HepG2 (cell line): Measurements from ENCODE around the gene FGF21. TPM values are rescaled to one million over a fixed set of nuclear protein-coding genes. Genes with fewer than 3 reads are reported as not detected.

ENCODE experiments used
- ATF7 ChIP-seq, 2 experiments: fragments of 450-650 bp in 1 of 2; sonication (generic) in 1 of 2; formaldehyde crosslinking in 1 of 2; IDR thresholded peaks; 2 replicates each; pipeline versions ENCODE4 v1.4.0 to v1.6.1; 2016 to 2020; ENCODE audit warnings: antibody characterized with exemption in 1 of 2, mild to moderate bottlenecking in 1 of 2, missing genetic modification reagents in 1 of 2
- ELF1 ChIP-seq: sonication (generic); formaldehyde crosslinking; IDR thresholded peaks from 2 replicates; pipeline ENCODE4 v1.4.0; 2020; ENCODE audit warnings: missing genetic modification reagents
- ERF ChIP-seq: IDR thresholded peaks from 2 replicates; pipeline ENCODE4 v1.6.1; 2018; ENCODE audit warnings: missing biosample characterization, missing genetic modification reagents
- FLYWCH1 ChIP-seq: sonication (generic); formaldehyde crosslinking; IDR thresholded peaks from 2 replicates; pipeline ENCODE4 v1.8.1; 2023; ENCODE audit warnings: mild to moderate bottlenecking, missing genetic modification reagents
- GFI1 ChIP-seq: sonication (generic); formaldehyde crosslinking; IDR thresholded peaks from 2 replicates; pipeline ENCODE4 v1.5.0; 2020; ENCODE audit warnings: missing genetic modification reagents, mild to moderate bottlenecking, borderline replicate concordance
- HMGA1 ChIP-seq: sonication (generic); formaldehyde crosslinking; conservative IDR thresholded peaks from 2 replicates; pipeline ENCODE4 v1.4.0; 2020; ENCODE audit warnings: missing genetic modification reagents
- HOXA3 ChIP-seq: sonication (generic); formaldehyde crosslinking; IDR thresholded peaks from 2 replicates; pipeline ENCODE4 v1.5.0; 2020; ENCODE audit warnings: missing genetic modification reagents
- IRX3 ChIP-seq: sonication (generic); formaldehyde crosslinking; IDR thresholded peaks from 2 replicates; pipeline ENCODE4 v1.8.1; 2023; ENCODE audit warnings: mild to moderate bottlenecking, low read depth, missing genetic modification reagents, borderline replicate concordance
- MAZ ChIP-seq, 2 experiments: sonication (generic) in 1 of 2; formaldehyde crosslinking in 1 of 2; IDR thresholded peaks; 2 replicates each; pipeline versions ENCODE4 v1.5.0 to v1.6.1; 2012 to 2020; ENCODE audit warnings: low read depth in 2 of 2, mild to moderate bottlenecking in 2 of 2, borderline replicate concordance in 1 of 2, improper control_type of control experiment in 1 of 2, low read length in 1 of 2, missing genetic modification reagents in 1 of 2, moderate library complexity in 1 of 2
- MLLT10 ChIP-seq: sonication (generic); formaldehyde crosslinking; IDR thresholded peaks from 2 replicates; pipeline ENCODE4 v1.4.0; 2020; ENCODE audit warnings: missing genetic modification reagents
- NR2C2 ChIP-seq: sonication (generic); formaldehyde crosslinking; IDR thresholded peaks from 2 replicates; pipeline ENCODE4 v1.4.0; 2020; ENCODE audit warnings: missing genetic modification reagents, mild to moderate bottlenecking, moderate library complexity, borderline replicate concordance
- SIX1 ChIP-seq: sonication (generic); formaldehyde crosslinking; IDR thresholded peaks from 2 replicates; pipeline ENCODE4 v1.4.0; 2020; ENCODE audit warnings: missing genetic modification reagents, borderline replicate concordance
- SRY ChIP-seq: sonication (generic); formaldehyde crosslinking; IDR thresholded peaks from 2 replicates; pipeline ENCODE4 v1.8.0; 2022; ENCODE audit warnings: mild to moderate bottlenecking, missing genetic modification reagents
- TAF1 ChIP-seq: sonication (generic); formaldehyde crosslinking; IDR thresholded peaks from 2 replicates; pipeline ENCODE4 v1.4.0; 2020; ENCODE audit warnings: missing genetic modification reagents
- TBP ChIP-seq: sonication (generic); formaldehyde crosslinking; IDR thresholded peaks from 2 replicates; pipeline ENCODE4 v1.5.0; 2020; ENCODE audit warnings: missing genetic modification reagents
- TMF1 ChIP-seq: sonication (generic); formaldehyde crosslinking; IDR thresholded peaks from 2 replicates; pipeline ENCODE4 v1.8.1; 2022; ENCODE audit warnings: low read depth, missing genetic modification reagents
- ZNF143 ChIP-seq: sonication (generic); formaldehyde crosslinking; IDR thresholded peaks from 2 replicates; pipeline ENCODE4 v1.4.0; 2020; ENCODE audit warnings: missing genetic modification reagents
- ZNF260 ChIP-seq: sonication (generic); formaldehyde crosslinking; IDR thresholded peaks from 2 replicates; pipeline ENCODE4 v1.4.0; 2020; ENCODE audit warnings: missing genetic modification reagents, low read depth, mild to moderate bottlenecking, borderline replicate concordance
- ZNF367 ChIP-seq: sonication (generic); formaldehyde crosslinking; IDR thresholded peaks from 2 replicates; pipeline ENCODE4 v1.4.0; 2020; ENCODE audit warnings: missing genetic modification reagents, borderline replicate concordance
- ZNF775 ChIP-seq: sonication (generic); formaldehyde crosslinking; IDR thresholded peaks from 2 replicates; pipeline ENCODE4 v1.4.0; 2020; ENCODE audit warnings: missing genetic modification reagents, mild to moderate bottlenecking, moderate library complexity, borderline replicate concordance
- ZSCAN21 ChIP-seq: sonication (generic); formaldehyde crosslinking; IDR thresholded peaks from 2 replicates; pipeline ENCODE4 v1.8.0; 2022; ENCODE audit warnings: mild to moderate bottlenecking, missing genetic modification reagents, moderate library complexity, borderline replicate concordance
- polyA plus RNA-seq, 8 experiments: library from polyadenylated mRNA; depleted of rRNA in 3 of 8; stranded (reverse) in 7 of 8; unstranded in 1 of 8; fragments of >200 nt; fragmentation: Illumina TruSeq in 4 of 8; extraction: Trizol in 4 of 8; gene quantifications; 2 replicates each; pipeline versions ENCODE4 v1.2.1 to v1.2.3, GENCODE V29; 2011 to 2016; ENCODE audit warnings: low read depth in 4 of 8, missing spikeins in 1 of 8, mixed read lengths in 1 of 8; ENCODE audit not compliant: insufficient read depth in 1 of 8
- total RNA-seq, 5 experiments: library from RNA; depleted of rRNA; stranded (reverse); fragments of >200 nt; fragmentation: Illumina TruSeq; extraction: Trizol; gene quantifications; 2 replicates each; pipeline ENCODE4 v1.2.3, GENCODE V29; 2016; ENCODE audit warnings: low read depth in 1 of 5
- TF ChIP-seq, protein P1 (sequence below): IDR thresholded peaks from 2 replicates; pipeline ENCODE4 v1.4.0; 2020; ENCODE audit warnings: mild to moderate bottlenecking, missing genetic modification reagents
- TF ChIP-seq, protein P2 (sequence below): sonication (generic); formaldehyde crosslinking; IDR thresholded peaks from 2 replicates; pipeline ENCODE4 v1.4.0; 2020; ENCODE audit warnings: missing genetic modification reagents

The FGF21 gene
- total and polyA plus RNA-seq, 2 of the 13 experiments (the other 11 are each of a cell fraction or from before 2014, with no cell fraction given), result 0.17 TPM; not detected in 1

DNA sequence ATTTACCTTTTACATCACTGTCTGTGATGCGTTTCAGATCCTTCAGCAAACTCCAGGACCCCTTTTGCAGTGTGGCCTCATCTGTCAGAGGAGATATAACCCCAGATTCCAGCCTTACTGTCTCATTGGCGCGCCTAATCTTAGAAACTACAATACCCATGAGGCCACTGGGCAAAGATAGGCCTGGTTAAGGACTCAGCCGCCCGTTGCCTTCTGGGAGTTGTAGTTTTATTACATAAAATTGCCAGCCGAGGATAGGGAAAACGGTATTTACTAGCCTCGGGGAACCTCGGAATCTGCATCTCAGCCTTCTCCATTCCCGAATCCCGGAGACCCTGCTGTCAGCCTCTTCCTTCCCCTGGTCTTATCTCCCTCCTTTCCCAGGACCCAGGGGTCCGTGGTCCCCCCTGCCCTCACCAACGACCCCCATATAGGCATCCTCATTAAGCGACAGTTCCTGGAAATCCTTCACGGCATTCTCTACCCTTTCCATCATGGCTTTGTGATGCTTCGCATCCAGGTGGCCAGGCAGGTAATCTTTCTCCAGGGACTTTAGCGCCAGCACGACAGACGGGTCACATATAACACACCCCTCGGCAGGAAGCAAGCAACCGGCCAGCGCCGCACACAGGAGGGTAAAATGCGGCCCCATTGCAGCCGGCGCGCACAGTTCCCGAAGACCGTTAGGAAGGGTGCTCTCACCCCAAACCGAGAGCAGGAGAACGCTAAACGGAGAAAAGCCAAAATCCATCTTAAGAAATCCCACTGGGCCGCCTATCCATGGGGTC is 9.9 kb upstream of the FGF21 start (continued):
- TF ChIP-seq ERF (CRISPR knock-in tag) (no peak), ZNF260 (CRISPR knock-in tag) (no peak), GFI1 (no peak), HOXA3 (CRISPR knock-in tag) (0 out of 2 replicates have a peak, but pooled peaks have one; percentile 12), SRY (CRISPR knock-in tag) (no peak), ZNF143 (CRISPR knock-in tag) (peak; percentile 98), SIX1 (CRISPR knock-in tag) (no peak), TMF1 (CRISPR knock-in tag) (no peak), NR2C2 (CRISPR knock-in tag) (no peak), ATF7 (IDR thresholded peaks at IDR 0.05) (no peak), ATF7 (CRISPR knock-in tag; IDR thresholded peaks at IDR 0.05) (no peak), ZSCAN21 (CRISPR knock-in tag) (no peak), HMGA1 (CRISPR knock-in tag) (no peak), ZNF367 (no peak), MAZ (IDR thresholded peaks at IDR 0.05; ENCODE audit: borderline replicate concordance, low read depth, low read length) (no peak), MAZ (CRISPR knock-in tag; IDR thresholded peaks at IDR 0.05; ENCODE audit: low read depth) (no peak), MLLT10 (CRISPR knock-in tag) (no peak), TBP (0 out of 2 replicates have a peak, but pooled peaks have one; percentile 77), ELF1 (CRISPR knock-in tag) (no peak), IRX3 (CRISPR knock-in tag) (no peak), ZNF775 (no peak), TAF1 (CRISPR knock-in tag) (no peak), FLYWCH1 (CRISPR knock-in tag) (no peak)
- TF ChIP-seq, protein P1, sequence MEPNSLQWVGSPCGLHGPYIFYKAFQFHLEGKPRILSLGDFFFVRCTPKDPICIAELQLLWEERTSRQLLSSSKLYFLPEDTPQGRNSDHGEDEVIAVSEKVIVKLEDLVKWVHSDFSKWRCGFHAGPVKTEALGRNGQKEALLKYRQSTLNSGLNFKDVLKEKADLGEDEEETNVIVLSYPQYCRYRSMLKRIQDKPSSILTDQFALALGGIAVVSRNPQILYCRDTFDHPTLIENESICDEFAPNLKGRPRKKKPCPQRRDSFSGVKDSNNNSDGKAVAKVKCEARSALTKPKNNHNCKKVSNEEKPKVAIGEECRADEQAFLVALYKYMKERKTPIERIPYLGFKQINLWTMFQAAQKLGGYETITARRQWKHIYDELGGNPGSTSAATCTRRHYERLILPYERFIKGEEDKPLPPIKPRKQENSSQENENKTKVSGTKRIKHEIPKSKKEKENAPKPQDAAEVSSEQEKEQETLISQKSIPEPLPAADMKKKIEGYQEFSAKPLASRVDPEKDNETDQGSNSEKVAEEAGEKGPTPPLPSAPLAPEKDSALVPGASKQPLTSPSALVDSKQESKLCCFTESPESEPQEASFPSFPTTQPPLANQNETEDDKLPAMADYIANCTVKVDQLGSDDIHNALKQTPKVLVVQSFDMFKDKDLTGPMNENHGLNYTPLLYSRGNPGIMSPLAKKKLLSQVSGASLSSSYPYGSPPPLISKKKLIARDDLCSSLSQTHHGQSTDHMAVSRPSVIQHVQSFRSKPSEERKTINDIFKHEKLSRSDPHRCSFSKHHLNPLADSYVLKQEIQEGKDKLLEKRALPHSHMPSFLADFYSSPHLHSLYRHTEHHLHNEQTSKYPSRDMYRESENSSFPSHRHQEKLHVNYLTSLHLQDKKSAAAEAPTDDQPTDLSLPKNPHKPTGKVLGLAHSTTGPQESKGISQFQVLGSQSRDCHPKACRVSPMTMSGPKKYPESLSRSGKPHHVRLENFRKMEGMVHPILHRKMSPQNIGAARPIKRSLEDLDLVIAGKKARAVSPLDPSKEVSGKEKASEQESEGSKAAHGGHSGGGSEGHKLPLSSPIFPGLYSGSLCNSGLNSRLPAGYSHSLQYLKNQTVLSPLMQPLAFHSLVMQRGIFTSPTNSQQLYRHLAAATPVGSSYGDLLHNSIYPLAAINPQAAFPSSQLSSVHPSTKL, result 0 out of 2 replicates have a peak, but pooled peaks have one; percentile 6
- TF ChIP-seq, protein P2, sequence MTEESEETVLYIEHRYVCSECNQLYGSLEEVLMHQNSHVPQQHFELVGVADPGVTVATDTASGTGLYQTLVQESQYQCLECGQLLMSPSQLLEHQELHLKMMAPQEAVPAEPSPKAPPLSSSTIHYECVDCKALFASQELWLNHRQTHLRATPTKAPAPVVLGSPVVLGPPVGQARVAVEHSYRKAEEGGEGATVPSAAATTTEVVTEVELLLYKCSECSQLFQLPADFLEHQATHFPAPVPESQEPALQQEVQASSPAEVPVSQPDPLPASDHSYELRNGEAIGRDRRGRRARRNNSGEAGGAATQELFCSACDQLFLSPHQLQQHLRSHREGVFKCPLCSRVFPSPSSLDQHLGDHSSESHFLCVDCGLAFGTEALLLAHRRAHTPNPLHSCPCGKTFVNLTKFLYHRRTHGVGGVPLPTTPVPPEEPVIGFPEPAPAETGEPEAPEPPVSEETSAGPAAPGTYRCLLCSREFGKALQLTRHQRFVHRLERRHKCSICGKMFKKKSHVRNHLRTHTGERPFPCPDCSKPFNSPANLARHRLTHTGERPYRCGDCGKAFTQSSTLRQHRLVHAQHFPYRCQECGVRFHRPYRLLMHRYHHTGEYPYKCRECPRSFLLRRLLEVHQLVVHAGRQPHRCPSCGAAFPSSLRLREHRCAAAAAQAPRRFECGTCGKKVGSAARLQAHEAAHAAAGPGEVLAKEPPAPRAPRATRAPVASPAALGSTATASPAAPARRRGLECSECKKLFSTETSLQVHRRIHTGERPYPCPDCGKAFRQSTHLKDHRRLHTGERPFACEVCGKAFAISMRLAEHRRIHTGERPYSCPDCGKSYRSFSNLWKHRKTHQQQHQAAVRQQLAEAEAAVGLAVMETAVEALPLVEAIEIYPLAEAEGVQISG, result peak; percentile 55; the same call in 1 of the 2 replicates
